ENCODE data around the gene AIFM2.

AIFM2 gene

DNA sequence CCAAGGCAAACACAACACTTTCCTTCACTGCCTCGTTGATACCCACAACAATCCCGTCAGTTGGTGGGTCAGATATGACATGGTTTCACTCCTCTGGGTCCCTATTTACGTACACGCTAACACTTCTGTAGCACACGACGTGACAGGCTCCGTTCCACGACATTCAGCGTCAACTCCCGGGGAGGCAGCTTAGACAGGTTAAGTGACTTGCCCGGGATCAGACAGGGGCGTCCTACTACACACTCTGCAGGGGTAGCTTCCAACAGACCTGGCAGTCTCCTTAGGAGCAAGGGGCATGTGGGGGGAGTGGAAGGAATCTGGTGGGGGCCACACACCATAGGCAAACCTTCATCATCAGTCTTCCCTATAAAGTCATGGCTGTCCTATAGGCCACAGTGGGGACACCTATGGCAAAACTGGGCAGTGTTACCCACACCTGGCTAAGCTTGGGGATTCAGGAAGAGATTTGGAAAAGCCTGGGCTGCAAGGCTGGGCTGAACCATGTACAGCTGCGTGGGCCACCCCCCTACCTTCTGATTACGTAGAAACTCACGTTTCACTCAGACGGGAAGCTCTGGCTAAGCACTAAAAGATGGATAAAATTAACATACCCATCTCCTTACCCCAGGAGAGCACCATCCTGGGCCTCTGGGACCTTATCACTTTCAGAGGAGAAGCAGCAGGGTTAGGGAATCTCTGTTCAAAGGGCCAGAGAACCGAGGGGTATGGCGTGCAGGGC, 11.9 kb upstream of the AIFM2 start:
- no peak for DNase-seq
- H3K4me3 ChIP-seq (ENCODE audit: low read depth, low read length), result peak overlapping the region; percentile 72
- TF ChIP-seq, protein P1, sequence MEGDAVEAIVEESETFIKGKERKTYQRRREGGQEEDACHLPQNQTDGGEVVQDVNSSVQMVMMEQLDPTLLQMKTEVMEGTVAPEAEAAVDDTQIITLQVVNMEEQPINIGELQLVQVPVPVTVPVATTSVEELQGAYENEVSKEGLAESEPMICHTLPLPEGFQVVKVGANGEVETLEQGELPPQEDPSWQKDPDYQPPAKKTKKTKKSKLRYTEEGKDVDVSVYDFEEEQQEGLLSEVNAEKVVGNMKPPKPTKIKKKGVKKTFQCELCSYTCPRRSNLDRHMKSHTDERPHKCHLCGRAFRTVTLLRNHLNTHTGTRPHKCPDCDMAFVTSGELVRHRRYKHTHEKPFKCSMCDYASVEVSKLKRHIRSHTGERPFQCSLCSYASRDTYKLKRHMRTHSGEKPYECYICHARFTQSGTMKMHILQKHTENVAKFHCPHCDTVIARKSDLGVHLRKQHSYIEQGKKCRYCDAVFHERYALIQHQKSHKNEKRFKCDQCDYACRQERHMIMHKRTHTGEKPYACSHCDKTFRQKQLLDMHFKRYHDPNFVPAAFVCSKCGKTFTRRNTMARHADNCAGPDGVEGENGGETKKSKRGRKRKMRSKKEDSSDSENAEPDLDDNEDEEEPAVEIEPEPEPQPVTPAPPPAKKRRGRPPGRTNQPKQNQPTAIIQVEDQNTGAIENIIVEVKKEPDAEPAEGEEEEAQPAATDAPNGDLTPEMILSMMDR (IDR thresholded peaks at IDR 0.05; ENCODE audit: low read depth, low read length), result no peak
- no peaks in the 10 kb centered on the region for H3K27me3 ChIP-seq
- H3K36me3 ChIP-seq, result no peaks in the 10 kb centered on the region
- H3K4me1 ChIP-seq, result no peaks in the 10 kb centered on the region; the same call in 1 of the 2 replicates
- H3K9me3 ChIP-seq, result no peaks in the 10 kb centered on the region

- Histone ChIP-seq H3K9me3 (no peaks in the 10 kb centered on the region), H3K36me3 (no peaks in the 10 kb centered on the region), H3K4me3 (ENCODE audit: low read depth, low read length) (no peak overlapping the region), H3K4me1 (no peaks in the 10 kb centered on the region; the same call in 1 of the 2 replicates), H3K27me3 (no peaks in the 10 kb centered on the region)
- TF ChIP-seq, protein P1 (IDR thresholded peaks at IDR 0.05; ENCODE audit: low read depth, low read length), result no peak
- no peak for DNase-seq
Observed at GRCh38 chr10:70142555-70142954, 9.9 kb upstream of the AIFM2 start.

DNA sequence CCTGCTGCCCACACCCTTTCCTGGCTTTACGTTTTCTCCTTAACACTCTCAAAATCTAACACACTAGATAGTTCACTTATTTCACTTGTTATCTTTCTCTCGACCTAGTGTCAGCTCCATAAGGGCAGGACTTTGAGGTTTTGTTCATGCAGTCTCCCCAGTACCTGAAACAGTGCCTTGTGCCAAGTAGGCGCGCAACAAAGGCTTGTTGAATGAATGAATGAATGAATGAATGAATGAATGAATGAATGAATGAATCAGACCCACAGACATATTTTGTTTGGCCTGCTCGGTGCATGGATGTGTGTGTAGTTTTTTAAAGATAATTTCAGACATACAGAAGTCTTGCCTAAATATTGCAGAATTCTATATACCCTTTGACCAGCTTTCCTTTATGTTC, 7.7 kb upstream of the AIFM2 start:
- TF ChIP-seq, protein P1 (IDR thresholded peaks at IDR 0.05; ENCODE audit: low read depth, low read length), result no peak
- no peak for DNase-seq
- Histone ChIP-seq H3K36me3 (no peaks in the 10 kb centered on the region), H3K9me3 (no peaks in the 10 kb centered on the region), H3K27me3 (no peaks in the 10 kb centered on the region), H3K4me3 (ENCODE audit: low read depth, low read length) (no peak overlapping the region), H3K4me1 (no peaks in the 10 kb centered on the region)

DNA sequence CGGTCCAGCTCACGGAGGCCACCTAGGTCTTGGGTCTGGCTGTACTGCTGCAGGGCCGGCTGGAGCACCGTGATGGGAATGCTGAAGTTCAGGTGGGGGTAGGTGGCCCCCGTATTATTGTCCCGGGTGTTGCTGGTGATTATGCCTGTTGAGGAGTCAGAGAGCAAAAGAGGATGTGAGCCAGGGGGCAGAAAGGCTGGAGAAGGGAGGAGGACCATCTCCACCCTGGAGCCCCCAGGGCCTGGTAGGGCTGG, 7.3 kb upstream of the AIFM2 start:
- Histone ChIP-seq H3K4me3 (ENCODE audit: low read depth, low read length) (no peak overlapping the region), H3K9me3 (no peaks in the 10 kb centered on the region), H3K27me3 (no peaks in the 10 kb centered on the region), H3K36me3 (no peaks in the 10 kb centered on the region), H3K4me1 (no peaks in the 10 kb centered on the region)
- DNase-seq, result no peak
- TF ChIP-seq, protein P1 (IDR thresholded peaks at IDR 0.05; ENCODE audit: low read depth, low read length), result no peak

GRCh38 chr10:70139151-70139996, 6.7 kb upstream of the AIFM2 start:
- H3K4me3 ChIP-seq (ENCODE audit: low read depth, low read length), result no peak overlapping the region
- no peak for DNase-seq
- H3K9me3 ChIP-seq, result no peaks in the 10 kb centered on the region
- no peaks in the 10 kb centered on the region for H3K4me1 ChIP-seq
- TF ChIP-seq, protein P1 (IDR thresholded peaks at IDR 0.05; ENCODE audit: low read depth, low read length), result no peak
- no peaks in the 10 kb centered on the region for H3K36me3 ChIP-seq
- H3K27me3 ChIP-seq, result no peaks in the 10 kb centered on the region

Data from BE2C (cell line).